Neural crest cell (in vitro differentiated cells): Measurements from ENCODE around the gene RGS11. TPM values are rescaled to one million over a fixed set of nuclear protein-coding genes. Genes with fewer than 3 reads are reported as not detected.

Experiments used
- DNase-seq: peaks from one replicate; pipeline ENCODE4 v3.0.0; 2021; ENCODE audit warnings: low read depth, mixed read lengths, low spot score
- H3K27ac Mint-ChIP-seq: one replicate; pipeline ENCODE4 v1.8.0; 2021; ENCODE audit warnings: mild to moderate bottlenecking, mixed read lengths; ENCODE audit not compliant: unreplicated experiment
- H3K27me3 Mint-ChIP-seq: 2 replicates; pipeline ENCODE4 v1.8.0; 2021; ENCODE audit warnings: low read depth, mild to moderate bottlenecking, mixed read lengths
- H3K36me3 Mint-ChIP-seq: 2 replicates; pipeline ENCODE4 v1.8.0; 2021; ENCODE audit warnings: low read depth, mild to moderate bottlenecking, mixed read lengths
- H3K4me1 Mint-ChIP-seq: 2 replicates; pipeline ENCODE4 v1.8.0; 2021; ENCODE audit warnings: mixed read lengths
- H3K4me3 Mint-ChIP-seq: one replicate; pipeline ENCODE4 v1.8.0; 2021; ENCODE audit warnings: mild to moderate bottlenecking, mixed read lengths
- H3K9me3 Mint-ChIP-seq: 2 replicates; pipeline ENCODE4 v1.8.0; 2021; ENCODE audit warnings: mixed read lengths
- total RNA-seq: library from RNA; stranded (reverse); gene quantifications from 2 replicates; pipeline ENCODE4 v1.2.1, GENCODE V29; 2021
- TF ChIP-seq, protein P1 (sequence below): fragments of 200-600 bp; sonication (generic); conservative IDR thresholded peaks from 2 replicates; pipeline ENCODE4 v1.5.0; 2021; ENCODE audit warnings: antibody characterized with exemption, mild to moderate bottlenecking

RGS11 gene
- total RNA-seq, 1 donor from 2014 or later: 2.8 TPM

DNA sequence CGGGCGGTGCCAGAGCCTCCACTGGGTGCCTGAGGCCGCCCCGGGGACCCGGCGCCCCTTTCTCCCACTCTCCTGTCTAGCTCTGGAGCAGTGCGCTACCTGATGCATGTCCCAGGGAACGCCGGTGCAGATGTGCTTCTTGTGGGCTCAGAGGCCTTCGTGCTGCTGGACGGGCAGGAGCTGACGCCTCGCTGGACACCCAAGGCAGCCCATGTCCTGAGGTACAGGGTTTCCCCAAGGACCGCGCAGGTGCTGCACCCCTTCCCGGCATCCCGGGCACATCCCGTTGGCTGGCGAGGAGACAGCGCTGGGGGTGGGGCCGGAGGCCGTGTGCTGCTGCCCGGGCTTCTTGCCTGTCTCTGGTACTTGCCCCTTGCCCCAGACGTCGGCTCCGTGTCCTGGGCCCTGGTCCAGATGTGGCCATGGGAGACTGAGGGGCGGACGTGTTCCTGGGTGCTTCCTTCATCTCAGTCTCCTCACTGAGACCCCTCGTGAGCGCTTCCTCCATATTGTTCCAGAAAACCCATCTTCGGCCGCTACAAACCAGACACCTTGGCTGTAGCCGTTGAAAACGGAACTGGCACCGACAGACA, 12.5 kb downstream of the RGS11 start:
- TF ChIP-seq, protein P1, sequence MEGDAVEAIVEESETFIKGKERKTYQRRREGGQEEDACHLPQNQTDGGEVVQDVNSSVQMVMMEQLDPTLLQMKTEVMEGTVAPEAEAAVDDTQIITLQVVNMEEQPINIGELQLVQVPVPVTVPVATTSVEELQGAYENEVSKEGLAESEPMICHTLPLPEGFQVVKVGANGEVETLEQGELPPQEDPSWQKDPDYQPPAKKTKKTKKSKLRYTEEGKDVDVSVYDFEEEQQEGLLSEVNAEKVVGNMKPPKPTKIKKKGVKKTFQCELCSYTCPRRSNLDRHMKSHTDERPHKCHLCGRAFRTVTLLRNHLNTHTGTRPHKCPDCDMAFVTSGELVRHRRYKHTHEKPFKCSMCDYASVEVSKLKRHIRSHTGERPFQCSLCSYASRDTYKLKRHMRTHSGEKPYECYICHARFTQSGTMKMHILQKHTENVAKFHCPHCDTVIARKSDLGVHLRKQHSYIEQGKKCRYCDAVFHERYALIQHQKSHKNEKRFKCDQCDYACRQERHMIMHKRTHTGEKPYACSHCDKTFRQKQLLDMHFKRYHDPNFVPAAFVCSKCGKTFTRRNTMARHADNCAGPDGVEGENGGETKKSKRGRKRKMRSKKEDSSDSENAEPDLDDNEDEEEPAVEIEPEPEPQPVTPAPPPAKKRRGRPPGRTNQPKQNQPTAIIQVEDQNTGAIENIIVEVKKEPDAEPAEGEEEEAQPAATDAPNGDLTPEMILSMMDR: no peak
- Mint-ChIP-seq H3K36me3 (no peaks in the 10 kb centered on the region), H3K4me1 (no peaks in the 10 kb centered on the region), H3K4me3 (no peak overlapping the region), H3K27ac (no peak overlapping the region), H3K27me3 (peaks cover 3% of the 10 kb centered on the region), H3K9me3 (no peaks in the 10 kb centered on the region)
- DNase-seq: no peak

DNA sequence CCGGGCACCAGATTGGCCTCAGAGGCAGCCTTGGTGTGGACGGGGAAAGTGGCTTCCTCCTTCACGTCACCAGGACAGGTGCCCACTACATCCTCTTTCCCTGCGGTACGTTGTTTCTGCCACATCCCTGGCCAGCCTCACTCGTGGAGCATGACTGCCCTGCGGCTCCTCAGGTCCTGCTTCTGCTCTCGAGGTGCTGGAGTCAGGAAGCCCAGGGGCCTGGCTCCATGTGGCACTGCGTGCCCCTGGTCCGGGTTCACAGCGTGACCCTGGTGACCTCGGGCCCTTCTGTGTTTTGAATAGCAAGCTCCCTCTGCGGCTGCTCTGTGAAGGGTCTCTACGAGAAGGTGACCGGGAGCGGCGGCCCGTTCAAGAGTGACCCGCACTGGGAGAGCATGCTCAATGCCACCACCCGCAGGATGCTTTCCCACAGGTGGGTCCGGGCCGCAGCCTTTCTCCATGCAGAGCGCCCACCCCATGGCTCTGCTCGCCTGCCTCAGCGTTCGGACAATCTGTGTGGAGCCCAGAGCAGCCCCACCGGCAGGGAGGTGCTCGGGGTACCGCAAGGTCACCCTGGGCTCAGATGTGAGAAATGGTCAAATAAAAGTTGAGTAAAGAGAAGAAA, 13.5 kb downstream of the RGS11 start:
- no peak for DNase-seq
- Mint-ChIP-seq H3K27ac (no peak overlapping the region), H3K27me3 (no peaks in the 10 kb centered on the region), H3K4me3 (no peak overlapping the region), H3K36me3 (no peaks in the 10 kb centered on the region), H3K4me1 (no peaks in the 10 kb centered on the region), H3K9me3 (no peaks in the 10 kb centered on the region)
- TF ChIP-seq, protein P1: no peak

DNA sequence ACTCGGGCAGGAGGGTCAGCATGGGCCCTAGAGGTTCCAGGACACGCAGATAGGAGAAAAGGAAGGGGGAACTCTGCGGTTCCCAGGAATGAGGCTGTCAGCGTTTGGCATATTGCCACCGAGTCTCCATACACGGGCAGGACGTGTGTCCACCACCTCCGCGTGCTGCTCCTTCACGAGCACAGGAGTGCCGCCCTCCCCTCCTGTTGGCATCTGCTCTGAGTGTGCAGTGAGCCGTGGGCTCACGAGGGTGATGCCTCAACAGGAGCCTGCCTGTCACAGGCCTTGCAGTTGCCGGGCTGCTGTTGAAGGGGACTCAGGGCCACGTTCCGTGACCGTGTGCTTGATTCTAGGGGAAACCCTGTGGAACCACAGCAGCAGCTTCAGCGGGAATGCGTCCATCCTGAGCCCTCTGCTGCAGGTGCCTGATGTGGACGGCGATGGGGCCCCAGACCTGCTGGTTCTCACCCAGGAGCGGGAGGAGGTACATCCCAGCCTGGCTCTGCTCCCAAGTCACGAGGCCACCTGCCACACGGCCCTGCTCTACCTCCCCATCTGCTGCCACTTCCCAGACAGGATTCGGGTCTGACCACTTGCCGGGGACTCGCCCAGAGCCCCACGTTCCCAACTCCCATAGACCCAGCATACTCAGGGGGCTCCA, 14.6 kb downstream of the RGS11 start:
- no peak overlapping the region for H3K4me3 Mint-ChIP-seq
- no peaks in the 10 kb centered on the region for H3K27me3 Mint-ChIP-seq
- no peaks in the 10 kb centered on the region for H3K9me3 Mint-ChIP-seq
- TF ChIP-seq, protein P1: no peak
- H3K4me1 Mint-ChIP-seq: no peaks in the 10 kb centered on the region
- no peak overlapping the region for H3K27ac Mint-ChIP-seq
- H3K36me3 Mint-ChIP-seq: peaks cover 1% of the 10 kb centered on the region
- no peak for DNase-seq

DNA sequence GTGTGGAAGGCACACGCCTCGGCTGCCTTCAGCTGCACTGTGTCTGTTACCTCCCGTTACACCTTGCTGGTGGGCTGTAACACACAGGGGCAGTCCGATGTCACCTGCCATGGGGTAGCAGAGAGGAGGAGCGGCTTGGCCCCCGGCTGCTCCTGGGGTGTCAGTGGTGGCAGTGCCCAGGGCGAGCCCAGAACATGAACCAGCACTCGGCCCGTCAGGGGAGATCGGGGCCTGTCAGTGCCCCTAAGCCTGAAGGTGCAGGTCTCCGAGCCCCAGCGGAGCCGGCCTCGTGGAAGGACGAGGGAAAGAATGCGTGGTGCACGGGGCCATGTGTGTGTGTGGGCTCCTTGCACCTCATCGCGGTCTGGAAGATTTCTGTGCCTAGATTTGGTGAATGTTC, 15.4 kb downstream of the RGS11 start:
- Mint-ChIP-seq H3K4me1 (no peaks in the 10 kb centered on the region), H3K9me3 (no peaks in the 10 kb centered on the region), H3K36me3 (peaks cover 6% of the 10 kb centered on the region), H3K27ac (no peak overlapping the region), H3K27me3 (no peaks in the 10 kb centered on the region), H3K4me3 (no peak overlapping the region)
- TF ChIP-seq, protein P1: no peak
- DNase-seq: no peak

DNA sequence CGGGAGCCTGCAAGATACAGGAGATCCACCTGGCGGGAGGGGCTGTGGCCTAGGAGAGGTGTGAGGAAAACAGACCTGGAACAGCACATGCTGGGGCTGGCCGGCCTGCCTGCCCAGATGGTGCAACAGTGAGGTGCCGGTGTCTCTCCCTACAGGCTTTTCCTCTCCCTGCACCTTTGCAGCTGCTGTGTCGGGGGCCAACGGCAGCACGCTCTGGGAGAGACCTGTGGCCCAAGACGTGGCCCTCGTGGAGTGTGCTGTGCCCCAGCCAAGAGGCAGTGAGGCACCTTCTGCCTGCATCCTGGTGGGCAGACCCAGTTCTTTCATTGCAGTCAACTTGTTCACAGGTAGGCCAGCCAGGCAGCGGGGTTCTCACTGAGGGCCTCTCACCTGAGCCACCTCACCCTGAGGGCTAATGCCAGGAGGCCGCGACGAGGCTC, 15.9 kb downstream of the RGS11 start:
- Mint-ChIP-seq H3K27me3 (no peaks in the 10 kb centered on the region), H3K9me3 (no peaks in the 10 kb centered on the region), H3K27ac (no peak overlapping the region), H3K36me3 (peaks cover 6% of the 10 kb centered on the region), H3K4me1 (no peaks in the 10 kb centered on the region), H3K4me3 (no peak overlapping the region)
- TF ChIP-seq, protein P1: no peak
- no peak for DNase-seq
